NCI-H1092 treated with DMSO at 0.1 percent for 48 hours (cell line): ENCODE measurements around the gene PCDHB4.
"Not testable (repeated sequence)": the region's sequence is repeated elsewhere in the genome, so short reads cannot be mapped to it uniquely, and the experiment has no call there.

ENCODE experiments used
- DNase-seq: peaks from one replicate; lab custom pipeline; 2025; lab: John Stamatoyannopoulos, UW

PCDHB4 gene

DNA sequence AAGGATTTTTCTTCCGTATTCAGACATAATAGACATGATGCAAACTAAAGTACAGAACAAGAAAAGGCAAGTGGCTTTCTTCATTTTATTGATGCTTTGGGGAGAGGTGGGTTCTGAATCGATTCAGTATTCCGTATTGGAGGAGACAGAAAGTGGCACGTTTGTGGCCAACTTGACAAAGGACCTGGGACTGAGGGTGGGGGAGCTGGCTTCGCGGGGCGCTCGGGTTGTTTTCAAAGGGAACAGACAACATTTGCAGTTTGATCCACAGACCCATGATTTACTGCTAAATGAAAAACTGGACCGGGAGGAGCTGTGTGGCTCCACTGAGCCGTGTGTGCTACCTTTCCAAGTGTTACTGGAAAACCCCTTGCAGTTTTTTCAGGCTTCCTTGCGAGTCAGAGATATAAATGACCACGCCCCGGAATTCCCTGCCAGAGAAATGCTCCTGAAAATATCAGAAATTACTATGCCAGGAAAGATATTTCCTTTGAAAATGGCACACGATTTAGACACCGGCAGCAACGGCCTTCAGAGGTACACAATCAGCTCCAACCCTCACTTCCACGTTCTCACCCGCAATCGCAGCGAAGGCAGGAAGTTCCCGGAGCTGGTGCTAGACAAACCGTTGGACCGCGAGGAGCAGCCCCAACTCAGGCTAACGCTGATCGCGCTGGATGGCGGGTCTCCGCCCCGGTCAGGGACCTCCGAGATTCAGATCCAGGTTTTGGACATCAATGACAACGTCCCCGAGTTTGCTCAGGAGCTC, 28.8 kb downstream of the PCDHB4 start:
- DNase-seq, result no peak

DNA sequence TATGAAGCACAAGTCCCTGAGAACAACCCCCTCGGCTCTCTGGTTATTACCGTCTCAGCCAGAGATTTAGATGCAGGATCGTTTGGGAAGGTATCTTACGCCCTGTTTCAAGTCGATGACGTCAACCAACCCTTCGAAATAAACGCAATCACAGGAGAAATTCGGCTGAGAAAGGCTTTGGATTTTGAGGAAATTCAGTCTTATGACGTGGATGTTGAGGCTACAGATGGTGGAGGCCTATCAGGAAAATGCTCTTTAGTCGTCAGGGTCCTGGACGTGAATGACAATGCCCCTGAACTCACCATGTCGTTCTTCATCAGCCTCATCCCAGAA, 29.3 kb downstream of the PCDHB4 start:
- no peak for DNase-seq

DNA sequence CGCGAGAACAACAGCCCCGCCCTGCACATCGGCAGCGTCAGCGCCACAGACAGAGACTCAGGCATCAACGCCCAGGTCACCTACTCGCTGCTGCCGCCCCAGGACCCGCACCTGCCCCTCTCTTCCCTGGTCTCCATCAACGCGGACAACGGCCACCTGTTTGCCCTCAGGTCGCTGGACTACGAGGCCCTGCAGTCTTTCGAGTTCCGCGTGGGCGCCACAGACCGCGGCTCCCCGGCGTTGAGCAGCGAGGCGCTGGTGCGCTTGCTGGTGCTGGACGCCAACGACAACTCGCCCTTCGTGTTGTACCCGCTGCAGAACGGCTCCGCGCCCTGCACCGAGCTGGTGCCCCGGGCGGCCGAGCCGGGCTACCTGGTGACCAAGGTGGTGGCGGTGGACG, 30.0 kb downstream of the PCDHB4 start:
- not testable (repeated sequence) for DNase-seq

DNA sequence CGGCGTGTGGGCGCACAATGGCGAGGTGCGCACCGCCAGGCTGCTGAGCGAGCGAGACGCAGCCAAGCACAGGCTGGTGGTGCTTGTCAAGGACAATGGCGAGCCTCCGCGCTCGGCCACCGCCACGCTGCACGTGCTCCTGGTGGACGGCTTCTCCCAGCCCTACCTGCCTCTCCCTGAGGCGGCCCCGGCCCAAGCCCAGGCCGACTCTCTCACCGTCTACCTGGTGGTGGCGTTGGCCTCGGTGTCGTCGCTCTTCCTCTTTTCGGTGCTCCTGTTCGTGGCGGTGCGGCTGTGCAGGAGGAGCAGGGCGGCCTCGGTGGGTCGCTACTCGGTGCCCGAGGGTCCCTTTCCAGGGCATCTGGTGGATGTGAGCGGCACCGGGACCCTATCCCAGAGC, 30.5 kb downstream of the PCDHB4 start:
- not testable (repeated sequence) for DNase-seq

DNA sequence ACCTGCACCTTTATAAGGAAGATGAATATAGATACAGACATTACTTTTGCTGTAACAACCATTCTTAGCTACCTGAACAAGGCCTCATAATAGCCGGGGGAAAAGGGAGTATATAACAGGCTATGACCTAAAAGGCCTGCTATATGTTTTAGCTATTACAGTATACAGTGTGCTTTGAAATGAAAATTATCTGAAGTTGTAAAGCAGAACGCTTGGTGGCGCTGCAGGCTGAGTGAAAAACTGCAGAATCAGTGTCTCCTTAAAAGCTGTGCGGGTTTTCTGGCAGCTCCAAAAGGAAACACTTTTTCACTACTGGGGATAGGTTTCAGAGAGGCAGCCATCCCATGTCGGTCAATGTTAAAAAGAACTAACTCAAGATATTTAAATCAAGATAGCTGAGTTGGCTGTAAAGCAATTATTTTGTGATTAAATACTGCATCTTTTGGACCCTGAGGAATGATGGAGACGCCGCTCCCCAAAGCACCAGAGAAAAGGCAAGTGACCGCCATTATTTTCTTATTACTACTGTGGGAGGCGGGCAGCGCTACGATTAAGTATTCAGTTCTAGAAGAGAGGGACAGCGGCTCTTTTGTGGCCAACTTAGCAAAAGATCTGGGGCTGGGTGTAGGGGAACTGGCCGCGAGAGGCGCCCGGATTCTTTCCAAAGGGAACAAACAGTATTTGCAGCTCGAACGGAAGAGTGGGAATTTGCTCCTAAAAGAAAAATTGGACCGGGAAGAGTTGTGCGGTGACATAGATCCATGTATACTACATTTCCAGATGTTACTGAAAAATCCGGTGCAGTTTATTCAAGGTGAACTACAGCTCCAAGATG, 34.1 kb downstream of the PCDHB4 start:
- no peak for DNase-seq

DNA sequence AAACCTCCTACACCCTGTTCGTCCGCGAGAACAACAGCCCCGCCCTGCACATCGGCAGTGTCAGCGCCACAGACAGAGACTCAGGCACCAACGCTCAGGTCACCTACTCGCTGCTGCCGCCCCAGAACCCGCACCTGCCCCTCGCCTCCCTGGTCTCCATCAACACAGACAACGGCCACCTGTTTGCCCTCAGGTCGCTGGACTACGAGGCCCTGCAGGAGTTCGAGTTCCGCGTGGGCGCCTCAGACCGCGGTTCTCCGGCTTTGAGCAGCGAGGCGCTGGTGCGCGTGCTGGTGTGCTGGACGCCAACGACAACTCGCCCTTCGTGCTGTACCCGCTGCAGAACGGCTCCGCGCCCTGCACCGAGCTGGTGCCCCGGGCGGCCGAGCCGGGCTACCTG, 35.7 kb downstream of the PCDHB4 start:
- not testable (repeated sequence) for DNase-seq

DNA sequence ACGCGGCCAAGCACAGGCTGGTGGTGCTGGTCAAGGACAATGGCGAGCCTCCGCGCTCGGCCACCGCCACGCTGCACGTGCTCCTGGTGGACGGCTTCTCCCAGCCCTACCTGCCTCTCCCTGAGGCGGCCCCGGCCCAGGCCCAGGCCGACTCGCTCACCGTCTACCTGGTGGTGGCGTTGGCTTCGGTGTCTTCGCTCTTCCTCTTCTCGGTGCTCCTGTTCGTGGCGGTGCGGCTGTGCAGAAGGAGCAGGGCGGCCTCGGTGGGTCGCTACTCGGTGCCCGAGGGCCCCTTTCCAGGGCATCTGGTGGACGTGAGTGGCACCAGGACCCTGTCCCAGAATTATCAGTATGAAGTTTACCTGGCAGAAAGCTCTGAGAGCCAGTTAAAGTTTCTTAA, 36.3 kb downstream of the PCDHB4 start:
- not testable (repeated sequence) for DNase-seq

DNA sequence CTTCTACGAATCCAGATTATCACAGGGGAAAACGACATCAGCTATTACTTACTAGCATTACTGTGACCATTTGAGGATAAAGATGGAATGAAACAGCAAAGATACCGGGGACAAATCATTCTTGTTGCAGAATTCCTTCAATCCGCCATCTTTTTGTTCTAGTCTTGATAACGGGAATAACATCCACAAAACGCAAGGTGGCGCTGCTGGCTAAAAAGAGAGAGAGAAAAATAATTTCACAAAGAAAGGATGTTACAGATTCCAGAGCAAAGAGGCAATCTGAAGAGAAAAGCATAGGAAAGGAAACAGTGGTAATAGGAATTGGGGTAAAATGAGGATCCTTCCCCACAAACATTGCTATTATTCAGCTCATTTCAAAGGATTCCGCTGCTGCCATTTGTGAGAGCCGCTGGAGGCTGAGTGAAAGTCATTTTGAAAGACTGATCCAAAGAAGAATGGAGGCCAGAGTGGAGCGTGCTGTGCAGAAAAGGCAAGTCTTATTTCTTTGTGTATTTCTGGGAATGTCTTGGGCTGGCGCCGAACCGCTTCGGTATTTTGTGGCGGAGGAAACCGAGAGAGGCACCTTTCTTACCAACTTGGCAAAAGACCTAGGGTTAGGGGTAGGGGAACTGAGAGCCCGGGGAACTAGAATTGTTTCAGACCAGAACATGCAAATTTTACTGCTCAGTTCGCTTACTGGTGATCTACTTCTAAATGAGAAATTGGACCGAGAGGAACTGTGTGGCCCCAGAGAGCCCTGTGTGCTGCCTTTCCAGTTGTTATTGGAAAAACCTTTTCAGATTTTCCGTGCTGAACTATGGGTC, 51.0 kb downstream of the PCDHB4 start, which contains the start of gene PCDHB7:
Gene PCDHB7 (plus strand): TSS at position 264 of the 824 bp plus-strand sequence. CDS start 192 bp downstream, at position 456.
- peak; percentile 35 for DNase-seq

DNA sequence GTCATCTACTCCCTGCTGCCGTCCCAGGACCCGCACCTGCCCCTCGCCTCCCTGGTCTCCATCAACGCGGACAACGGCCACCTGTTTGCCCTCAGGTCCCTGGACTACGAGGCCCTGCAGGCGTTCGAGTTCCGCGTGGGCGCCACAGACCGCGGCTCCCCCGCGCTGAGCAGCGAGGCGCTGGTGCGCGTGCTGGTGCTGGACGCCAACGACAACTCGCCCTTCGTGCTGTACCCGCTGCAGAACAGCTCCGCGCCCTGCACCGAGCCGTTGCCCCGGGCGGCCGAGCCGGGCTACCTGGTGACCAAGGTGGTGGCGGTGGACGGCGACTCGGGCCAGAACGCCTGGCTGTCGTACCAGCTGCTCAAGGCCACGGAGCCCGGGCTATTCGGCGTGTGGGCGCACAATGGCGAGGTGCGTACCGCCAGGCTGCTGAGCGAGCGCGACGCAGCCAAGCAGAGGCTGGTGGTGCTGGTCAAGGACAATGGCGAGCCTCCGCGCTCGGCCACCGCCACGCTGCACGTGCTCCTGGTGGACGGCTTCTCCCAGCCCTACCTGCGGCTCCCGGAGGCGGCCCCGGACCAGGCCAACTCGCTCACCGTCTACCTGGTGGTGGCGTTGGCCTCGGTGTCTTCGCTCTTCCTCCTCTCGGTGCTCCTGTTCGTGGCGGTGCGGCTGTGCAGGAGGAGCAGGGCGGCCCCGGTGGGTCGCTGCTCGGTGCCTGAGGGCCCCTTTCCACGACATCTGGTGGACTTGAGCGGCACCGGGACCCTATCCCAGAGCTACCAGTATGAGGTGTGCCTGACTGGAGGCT, 52.9 kb downstream of the PCDHB4 start:
- DNase-seq, result not testable (repeated sequence)
